Epithelial cell of proximal tubule (primary cell): ENCODE measurements around the gene OR7G2. TPM values are rescaled to one million over a fixed set of nuclear protein-coding genes. Genes with fewer than 3 reads are reported as not detected.

Source experiments
- DNase-seq: peaks from one replicate; pipeline ENCODE4 v3.0.0-alpha.2; 2011; ENCODE audit warnings: low read depth
- H3K4me3 ChIP-seq: 2 replicates; pipeline ENCODE4 v1.5.1; 2011; ENCODE audit warnings: low read depth, mild to moderate bottlenecking, low read length
- total RNA-seq: library from RNA; depleted of rRNA; stranded (reverse); fragments of >200 nt; gene quantifications from 2 replicates; pipeline ENCODE4 v1.2.3, GENCODE V29; 2015
- TF ChIP-seq, protein P1 (sequence below): conservative IDR thresholded peaks from 2 replicates; pipeline ENCODE4 v1.5.1; 2012; ENCODE audit warnings: low read depth, mild to moderate bottlenecking, low read length

OR7G2 gene
- not detected in 2 replicates for total RNA-seq

DNA sequence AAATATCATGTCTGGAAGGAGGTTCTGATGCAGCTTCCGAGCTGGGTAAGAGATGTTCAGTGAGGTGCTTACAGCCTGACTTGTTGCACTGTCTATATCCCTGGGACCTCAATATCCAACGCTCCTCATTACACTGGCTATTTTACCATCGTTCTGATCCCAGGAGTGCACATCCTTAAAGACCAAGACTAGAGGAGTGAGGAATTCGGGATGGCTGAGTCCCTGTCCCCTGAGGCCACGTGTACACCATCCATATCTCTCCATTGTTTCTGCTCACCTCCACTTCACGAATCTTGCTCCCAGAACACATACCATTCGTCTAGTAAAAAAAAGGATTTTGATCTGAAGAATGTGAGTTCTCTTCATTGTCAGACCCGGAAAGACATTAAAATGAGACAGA lies at the start of gene OR7G2:
TSS of gene OR7G2 (minus strand) at position 101 of the 400 bp plus-strand sequence. CDS start 4,232 bp downstream, outside the sequence.
- no peak within 1 kb of the TSS for H3K4me3 ChIP-seq
- TF ChIP-seq, protein P1, sequence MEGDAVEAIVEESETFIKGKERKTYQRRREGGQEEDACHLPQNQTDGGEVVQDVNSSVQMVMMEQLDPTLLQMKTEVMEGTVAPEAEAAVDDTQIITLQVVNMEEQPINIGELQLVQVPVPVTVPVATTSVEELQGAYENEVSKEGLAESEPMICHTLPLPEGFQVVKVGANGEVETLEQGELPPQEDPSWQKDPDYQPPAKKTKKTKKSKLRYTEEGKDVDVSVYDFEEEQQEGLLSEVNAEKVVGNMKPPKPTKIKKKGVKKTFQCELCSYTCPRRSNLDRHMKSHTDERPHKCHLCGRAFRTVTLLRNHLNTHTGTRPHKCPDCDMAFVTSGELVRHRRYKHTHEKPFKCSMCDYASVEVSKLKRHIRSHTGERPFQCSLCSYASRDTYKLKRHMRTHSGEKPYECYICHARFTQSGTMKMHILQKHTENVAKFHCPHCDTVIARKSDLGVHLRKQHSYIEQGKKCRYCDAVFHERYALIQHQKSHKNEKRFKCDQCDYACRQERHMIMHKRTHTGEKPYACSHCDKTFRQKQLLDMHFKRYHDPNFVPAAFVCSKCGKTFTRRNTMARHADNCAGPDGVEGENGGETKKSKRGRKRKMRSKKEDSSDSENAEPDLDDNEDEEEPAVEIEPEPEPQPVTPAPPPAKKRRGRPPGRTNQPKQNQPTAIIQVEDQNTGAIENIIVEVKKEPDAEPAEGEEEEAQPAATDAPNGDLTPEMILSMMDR: no peak
- no peak for DNase-seq

DNA sequence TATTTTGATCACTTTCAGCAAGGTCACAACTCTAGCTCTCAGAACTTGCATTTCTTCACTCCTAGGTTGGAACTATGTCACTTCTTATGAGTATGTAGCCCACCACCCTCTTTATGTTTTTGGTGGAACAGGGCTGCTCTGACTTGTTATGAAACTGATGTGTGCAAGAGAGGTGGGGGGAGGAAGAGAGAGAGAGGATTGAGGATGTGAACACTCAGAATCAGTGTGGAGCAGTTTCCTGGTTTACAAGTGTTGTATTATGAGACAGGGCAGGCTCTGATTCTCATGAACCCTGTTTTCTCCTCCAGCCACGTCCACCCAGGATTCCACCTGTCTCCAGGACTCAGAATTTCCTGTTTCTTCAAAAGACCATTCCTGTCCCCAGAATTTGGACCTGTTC lies 49.0 kb upstream of the OR7G2 start:
- H3K4me3 ChIP-seq: no peak overlapping the region
- TF ChIP-seq, protein P1: no peak
- DNase-seq: no peak

DNA sequence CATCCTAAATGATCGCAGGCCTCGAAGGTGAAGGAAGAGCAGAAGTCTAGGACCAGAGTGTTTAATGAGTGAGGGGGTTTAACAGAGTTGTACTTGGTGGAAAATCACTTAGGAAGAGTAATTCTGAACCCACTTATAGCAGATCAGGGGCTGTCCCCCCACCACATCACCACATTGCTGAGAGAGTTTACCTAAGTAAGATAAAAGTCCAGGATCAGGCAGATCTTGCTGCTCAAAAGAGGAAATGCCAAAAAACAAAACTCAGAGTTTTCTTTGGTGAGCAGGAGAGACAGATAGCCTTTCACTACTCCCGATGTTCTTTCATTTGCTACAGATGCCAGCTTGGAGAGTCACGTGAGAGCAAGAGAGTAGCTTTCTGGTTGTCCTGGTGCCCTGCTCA lies 48.3 kb upstream of the OR7G2 start:
- DNase-seq: no peak
- H3K4me3 ChIP-seq: no peak overlapping the region
- TF ChIP-seq, protein P1: no peak

DNA sequence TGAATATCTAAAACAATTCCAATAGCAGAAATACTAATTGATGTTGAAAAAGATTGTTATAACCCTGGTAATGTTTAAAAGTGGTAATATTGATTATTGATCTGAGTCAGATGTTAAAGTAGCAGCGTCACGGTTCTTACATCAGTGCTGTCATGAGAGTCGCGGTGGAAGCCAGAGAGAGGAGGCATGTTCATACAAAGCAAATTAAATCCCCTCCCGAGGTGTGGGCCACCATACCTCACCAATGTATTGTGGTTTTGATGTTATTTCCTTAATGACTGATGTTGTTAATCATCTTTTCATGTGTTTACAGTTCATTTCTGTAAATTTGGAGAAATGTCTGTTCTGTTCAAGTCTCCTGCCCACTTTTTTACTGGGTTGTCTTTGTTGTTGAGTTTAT lies 44.1 kb upstream of the OR7G2 start:
- no peak for DNase-seq
- TF ChIP-seq, protein P1: no peak

DNA sequence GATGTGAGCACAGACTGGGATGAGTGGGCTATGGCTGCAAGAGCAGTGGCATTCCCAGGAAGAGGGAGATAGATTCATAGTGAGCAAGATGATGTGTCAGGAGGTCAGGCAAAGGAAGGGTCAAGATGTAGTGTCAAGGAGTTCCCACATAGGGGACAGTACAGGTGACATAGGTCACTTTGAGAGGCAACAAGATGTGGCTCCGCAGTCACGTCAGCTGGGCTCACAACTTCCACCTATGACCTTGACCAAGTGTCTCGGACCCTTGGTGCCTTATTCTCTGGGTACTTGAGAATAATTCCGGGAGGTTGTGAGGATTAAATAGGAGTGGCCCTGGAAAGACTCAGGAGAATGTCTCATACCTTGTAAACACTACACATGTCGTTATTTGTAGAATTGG lies 43.4 kb upstream of the OR7G2 start:
- DNase-seq: no peak
- no peak overlapping the region for H3K4me3 ChIP-seq
- TF ChIP-seq, protein P1: no peak

More for the DNA sequence above, 44.1 kb upstream of the OR7G2 start:
- no peak overlapping the region for H3K4me3 ChIP-seq

DNA sequence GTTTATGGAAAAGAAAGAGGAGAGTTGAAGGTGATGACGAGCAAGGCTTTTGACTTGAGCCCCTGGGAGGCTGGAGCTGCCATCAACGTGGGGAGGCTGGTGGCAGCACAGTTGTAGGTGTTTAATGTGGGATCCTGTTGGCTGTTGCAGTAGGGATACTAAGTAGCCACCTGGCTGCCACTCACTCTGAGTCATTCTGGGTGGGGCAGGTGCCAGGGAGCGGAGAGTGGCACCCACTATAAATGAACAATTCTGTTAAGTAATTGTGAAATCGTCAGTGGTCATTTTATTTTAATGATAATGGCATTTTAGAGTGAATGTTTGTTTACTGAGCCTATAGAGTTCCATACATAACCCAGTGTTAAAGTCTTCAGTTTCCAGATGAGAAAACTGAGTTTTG lies 42.7 kb upstream of the OR7G2 start:
- TF ChIP-seq, protein P1: no peak
- no peak for DNase-seq

DNA sequence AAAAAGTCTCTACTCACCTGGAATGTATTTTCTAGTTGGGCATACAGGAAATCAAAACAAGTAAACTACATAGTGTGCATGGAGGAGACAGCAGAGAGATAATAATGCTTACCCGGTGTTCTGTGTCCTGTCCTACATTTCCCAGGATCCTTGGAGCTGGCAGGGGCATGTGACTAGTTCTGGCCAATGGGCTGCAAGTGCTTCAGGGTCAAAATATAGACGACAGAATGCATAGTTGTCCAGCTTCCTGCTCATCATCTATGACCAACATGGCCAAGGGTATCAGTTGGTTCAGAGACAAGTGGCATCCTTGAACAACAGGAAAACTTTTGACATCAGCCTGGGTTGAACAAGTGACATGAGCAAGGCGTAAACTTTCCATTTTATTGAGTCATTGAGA lies 41.4 kb upstream of the OR7G2 start:
- DNase-seq: no peak
- TF ChIP-seq, protein P1: no peak
- no peak overlapping the region for H3K4me3 ChIP-seq

More for the DNA sequence above, 42.7 kb upstream of the OR7G2 start:
- H3K4me3 ChIP-seq: no peak overlapping the region
